H1 (cell line): ENCODE measurements around the gene TMEM236. TPM values are rescaled to one million over a fixed set of nuclear protein-coding genes. Genes with fewer than 3 reads are reported as not detected.

Experiments
- ASH2L ChIP-seq: fragments of 200-600, 300-600 bp; sonication (generic); IDR thresholded peaks from one replicate; pipeline ENCODE4 v1.7.1; 2017; ENCODE audit warnings: low read length
- BCL11A ChIP-seq, 2 experiments: IDR thresholded peaks; one replicate each; pipeline ENCODE4 v1.6.1; 2011; ENCODE audit warnings: low read depth in 2 of 2, low read length in 2 of 2, mild to moderate bottlenecking in 2 of 2
- SRF ChIP-seq: IDR thresholded peaks from 2 replicates; pipeline ENCODE4 v1.6.1; 2011; ENCODE audit warnings: mild to moderate bottlenecking, low read depth, low read length, moderate library complexity
- polyA plus RNA-seq, 7 experiments: library from polyadenylated mRNA; depleted of rRNA in 3 of 7; stranded (reverse) in 5 of 7; unstranded in 2 of 7; fragments of >200 nt in 5 of 7; fragments of 200-250 nt in 2 of 7; gene quantifications; 1 replicate in 5 of 7; 2 replicates in 1 of 7; 4 replicates in 1 of 7; pipeline versions ENCODE4 v1.2.1 to v1.2.3, GENCODE V29; 2011 to 2013; ENCODE audit warnings: missing spikeins in 2 of 7, mixed read lengths in 2 of 7
- total RNA-seq: library from RNA; stranded (reverse); fragmentation: NEBNext Ultra II Directional; extraction: Animal tissue kit (Norgen Biotek cat#: 25700); gene quantifications from 2 replicates; pipeline ENCODE4 v1.2.1, GENCODE V29; 2021

The TMEM236 gene
- total and polyA plus RNA-seq, 2 of the 8 experiments (the other 6 are each of a cell fraction or from before 2014, with no cell fraction given) = 0.02 to 0.07 TPM

GRCh38 chr10:17821893-17822292 is 69.9 kb downstream of the TMEM236 start (continued):
- TF ChIP-seq SRF = no peak
- no peak for TF ChIP-seq BCL11A (IDR thresholded peaks at IDR 0.05; ENCODE audit: low read depth in 2 of 2, low read length in 2 of 2)
- no peak for TF ChIP-seq ASH2L
- TF ChIP-seq, all 59 proteins: peak for 0
